ENCODE results near the gene DCAF6.
A peak's percentile ranks its signal among the peaks of the same experiment; 100 is the strongest.
"Not testable (repeated sequence)": the region's sequence is repeated elsewhere in the genome, so short reads cannot be mapped to it uniquely, and the experiment has no call there.

Gene DCAF6

GRCh38 chr1:167924543-167925231, 11.8 kb upstream of the DCAF6 start:
- DNase-seq: no peak

- no peak for DNase-seq
These were observed 9.9 kb upstream of the DCAF6 start for GRCh38 chr1:167926486-167926997.

GRCh38 chr1:167927046-167927754, 9.3 kb upstream of the DCAF6 start:
- DNase-seq: no peak

GRCh38 chr1:167928457-167928852, 8.0 kb upstream of the DCAF6 start:
- DNase-seq: no peak

- DNase-seq: not testable (repeated sequence)
These were observed 7.6 kb upstream of the DCAF6 start for GRCh38 chr1:167928919-167929318.

GRCh38 chr1:167929725-167930124, 6.8 kb upstream of the DCAF6 start:
- no peak for DNase-seq

- DNase-seq: no peak
These were observed 2.7 kb upstream of the DCAF6 start for GRCh38 chr1:167933788-167934187.

GRCh38 chr1:167934426-167935215, 1.9 kb upstream of the DCAF6 start:
- no peak for DNase-seq

- DNase-seq: peak; percentile 71
These were observed 1.0 kb upstream of the DCAF6 start for GRCh38 chr1:167935216-167936067.

GRCh38 chr1:167936930-167937708, 636 bp downstream of the DCAF6 start, which contains the start of gene MPC2:
Gene MPC2, minus strand, starts transcription at chr1:167937072. Its CDS starts 1,231 bp downstream, at chr1:167935841.
- DNase-seq: peak; percentile 79

GRCh38 chr1:167937709-167938010, 1.2 kb downstream of the DCAF6 start:
- no peak for DNase-seq

- no peak for DNase-seq
These were observed 1.7 kb downstream of the DCAF6 start for GRCh38 chr1:167938080-167938636.

GRCh38 chr1:167940264-167940663, 3.8 kb downstream of the DCAF6 start:
- DNase-seq: no peak

- DNase-seq: no peak
These were observed 7.1 kb downstream of the DCAF6 start for GRCh38 chr1:167943541-167943940.

GRCh38 chr1:167947733-167948132, 11.2 kb downstream of the DCAF6 start:
- no peak for DNase-seq

- no peak for DNase-seq
These were observed 13.3 kb downstream of the DCAF6 start for GRCh38 chr1:167949785-167950184.

GRCh38 chr1:167950569-167950968, 14.1 kb downstream of the DCAF6 start:
- DNase-seq: no peak

- DNase-seq: no peak
These were observed 19.4 kb downstream of the DCAF6 start for GRCh38 chr1:167955915-167956314.

GRCh38 chr1:167957710-167958109, 21.2 kb downstream of the DCAF6 start:
- DNase-seq: no peak

- no peak for DNase-seq
These were observed 28.2 kb downstream of the DCAF6 start for GRCh38 chr1:167964646-167965045.

GRCh38 chr1:167966050-167966449, 29.6 kb downstream of the DCAF6 start:
- DNase-seq: no peak

Measured in GOT3 (cell line).